ENCODE measurements around the gene RND2. TPM values are rescaled to one million over a fixed set of nuclear protein-coding genes. Genes with fewer than 3 reads are reported as not detected.

Gene RND2
- total and polyA plus RNA-seq, 2 of the 13 experiments (the other 11 are each of a cell fraction or from before 2014, with no cell fraction given) = 0.05 to 0.11 TPM

GRCh38 chr17:42979511-42980273 is 45.3 kb upstream of the RND2 start, which contains the start of gene PTGES3L (continued):
- TF ChIP-seq, protein P1, sequence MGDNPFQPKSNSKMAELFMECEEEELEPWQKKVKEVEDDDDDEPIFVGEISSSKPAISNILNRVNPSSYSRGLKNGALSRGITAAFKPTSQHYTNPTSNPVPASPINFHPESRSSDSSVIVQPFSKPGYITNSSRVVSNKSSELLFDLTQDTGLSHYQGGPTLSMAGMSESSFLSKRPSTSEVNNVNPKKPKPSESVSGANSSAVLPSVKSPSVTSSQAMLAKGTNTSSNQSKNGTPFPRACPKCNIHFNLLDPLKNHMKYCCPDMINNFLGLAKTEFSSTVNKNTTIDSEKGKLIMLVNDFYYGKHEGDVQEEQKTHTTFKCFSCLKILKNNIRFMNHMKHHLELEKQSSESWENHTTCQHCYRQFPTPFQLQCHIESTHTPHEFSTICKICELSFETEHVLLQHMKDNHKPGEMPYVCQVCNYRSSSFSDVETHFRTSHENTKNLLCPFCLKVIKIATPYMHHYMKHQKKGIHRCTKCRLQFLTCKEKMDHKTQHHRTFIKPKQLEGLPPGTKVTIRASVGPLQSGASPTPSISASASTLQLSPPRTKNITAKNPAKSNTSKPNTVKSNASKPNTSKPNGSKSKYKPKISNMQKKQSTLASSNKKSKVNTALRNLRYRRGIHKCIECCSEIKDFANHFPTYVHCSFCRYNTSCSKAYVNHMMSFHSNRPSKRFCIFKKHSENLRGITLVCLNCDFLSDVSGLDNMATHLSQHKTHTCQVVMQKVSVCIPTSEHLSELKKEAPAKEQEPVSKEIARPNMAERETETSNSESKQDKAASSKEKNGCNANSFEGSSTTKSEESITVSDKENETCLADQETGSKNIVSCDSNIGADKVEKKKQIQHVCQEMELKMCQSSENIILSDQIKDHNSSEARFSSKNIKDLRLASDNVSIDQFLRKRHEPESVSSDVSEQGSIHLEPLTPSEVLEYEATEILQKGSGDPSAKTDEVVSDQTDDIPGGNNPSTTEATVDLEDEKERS (CRISPR knock-in tag; IDR thresholded peaks at IDR 0.05) = no peak
- TF ChIP-seq TFAP4 (IDR thresholded peaks at IDR 0.05; ENCODE audit: borderline replicate concordance, low read depth) = no peak; the same call in 1 of the 2 replicates
- peak; percentile 24; the same call in 1 of the 2 replicates for TF ChIP-seq BCL6 (CRISPR knock-in tag; IDR thresholded peaks at IDR 0.05)
- TF ChIP-seq ZSCAN21 (CRISPR knock-in tag; IDR thresholded peaks at IDR 0.05; ENCODE audit: borderline replicate concordance) = no peak
- no peak for TF ChIP-seq KDM5B (CRISPR knock-in tag; IDR thresholded peaks at IDR 0.05; ENCODE audit: borderline replicate concordance)
- no peak for TF ChIP-seq ZNF33A (CRISPR knock-in tag; IDR thresholded peaks at IDR 0.05; ENCODE audit: borderline replicate concordance)
- TF ChIP-seq SP1 (IDR thresholded peaks at IDR 0.05) = no peak
- 0 out of 2 replicates have a peak, but pooled peaks have one; percentile 12 for TF ChIP-seq SP1 (CRISPR knock-in tag; IDR thresholded peaks at IDR 0.05)
- TF ChIP-seq, protein P2, sequence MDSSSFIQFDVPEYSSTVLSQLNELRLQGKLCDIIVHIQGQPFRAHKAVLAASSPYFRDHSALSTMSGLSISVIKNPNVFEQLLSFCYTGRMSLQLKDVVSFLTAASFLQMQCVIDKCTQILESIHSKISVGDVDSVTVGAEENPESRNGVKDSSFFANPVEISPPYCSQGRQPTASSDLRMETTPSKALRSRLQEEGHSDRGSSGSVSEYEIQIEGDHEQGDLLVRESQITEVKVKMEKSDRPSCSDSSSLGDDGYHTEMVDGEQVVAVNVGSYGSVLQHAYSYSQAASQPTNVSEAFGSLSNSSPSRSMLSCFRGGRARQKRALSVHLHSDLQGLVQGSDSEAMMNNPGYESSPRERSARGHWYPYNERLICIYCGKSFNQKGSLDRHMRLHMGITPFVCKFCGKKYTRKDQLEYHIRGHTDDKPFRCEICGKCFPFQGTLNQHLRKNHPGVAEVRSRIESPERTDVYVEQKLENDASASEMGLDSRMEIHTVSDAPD (CRISPR knock-in tag; IDR thresholded peaks at IDR 0.05) = 0 out of 2 replicates have a peak, but pooled peaks have one; percentile 43
- TF ChIP-seq ZNF44 (CRISPR knock-in tag; IDR thresholded peaks at IDR 0.05) = no peak
- TF ChIP-seq MAFF (IDR thresholded peaks at IDR 0.05; ENCODE audit: low read depth, low read length) = no peak
- peak; percentile 64; the same call in 1 of the 2 replicates for TF ChIP-seq ZNF605 (CRISPR knock-in tag; IDR thresholded peaks at IDR 0.05)
- TF ChIP-seq, protein P3, sequence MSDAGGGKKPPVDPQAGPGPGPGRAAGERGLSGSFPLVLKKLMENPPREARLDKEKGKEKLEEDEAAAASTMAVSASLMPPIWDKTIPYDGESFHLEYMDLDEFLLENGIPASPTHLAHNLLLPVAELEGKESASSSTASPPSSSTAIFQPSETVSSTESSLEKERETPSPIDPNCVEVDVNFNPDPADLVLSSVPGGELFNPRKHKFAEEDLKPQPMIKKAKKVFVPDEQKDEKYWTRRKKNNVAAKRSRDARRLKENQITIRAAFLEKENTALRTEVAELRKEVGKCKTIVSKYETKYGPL (CRISPR knock-in tag; IDR thresholded peaks at IDR 0.05) = no peak
- no peak for TF ChIP-seq ZBTB4 (CRISPR knock-in tag; IDR thresholded peaks at IDR 0.05; ENCODE audit: borderline replicate concordance)
- TF ChIP-seq SP4 (CRISPR knock-in tag; IDR thresholded peaks at IDR 0.05) = no peak
- TF ChIP-seq TSC22D2 (CRISPR knock-in tag; IDR thresholded peaks at IDR 0.05; ENCODE audit: borderline replicate concordance) = no peak
- TF ChIP-seq, protein P4, sequence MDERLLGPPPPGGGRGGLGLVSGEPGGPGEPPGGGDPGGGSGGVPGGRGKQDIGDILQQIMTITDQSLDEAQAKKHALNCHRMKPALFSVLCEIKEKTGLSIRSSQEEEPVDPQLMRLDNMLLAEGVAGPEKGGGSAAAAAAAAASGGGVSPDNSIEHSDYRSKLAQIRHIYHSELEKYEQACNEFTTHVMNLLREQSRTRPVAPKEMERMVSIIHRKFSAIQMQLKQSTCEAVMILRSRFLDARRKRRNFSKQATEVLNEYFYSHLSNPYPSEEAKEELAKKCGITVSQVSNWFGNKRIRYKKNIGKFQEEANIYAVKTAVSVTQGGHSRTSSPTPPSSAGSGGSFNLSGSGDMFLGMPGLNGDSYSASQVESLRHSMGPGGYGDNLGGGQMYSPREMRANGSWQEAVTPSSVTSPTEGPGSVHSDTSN (CRISPR knock-in tag; IDR thresholded peaks at IDR 0.05) = no peak

All from HepG2 (cell line).